ENCODE data around the gene ZNF280B. TPM values are rescaled to one million over a fixed set of nuclear protein-coding genes. Genes with fewer than 3 reads are reported as not detected.
A peak's percentile ranks its signal among the peaks of the same experiment; 100 is the strongest.

ZNF280B gene
- polyA plus RNA-seq, 1 donor from 2014 or later = 0.98 TPM

GRCh38 chr22:22461111-22461510 lies 47.4 kb downstream of the ZNF280B start:
- TF ChIP-seq REST (IDR thresholded peaks at IDR 0.05; ENCODE audit: borderline replicate concordance) = no peak
- no peak for TF ChIP-seq SMC3 (conservative IDR thresholded peaks at IDR 0.05; ENCODE audit: poor library complexity)
- TF ChIP-seq TAF1 (IDR thresholded peaks at IDR 0.05; ENCODE audit: low read depth) = no peak
- TF ChIP-seq POLR2AphosphoS5 (IDR thresholded peaks at IDR 0.05) = no peak
- TF ChIP-seq CTCF (IDR thresholded peaks at IDR 0.05; ENCODE audit: poor library complexity, severe bottlenecking) = no peak
- TF ChIP-seq EZH2 (IDR thresholded peaks at IDR 0.05; ENCODE audit: borderline replicate concordance, insufficient read depth, low read length, poor library complexity, severe bottlenecking) = no peak
- no peak for TF ChIP-seq MXI1 (conservative IDR thresholded peaks at IDR 0.05; ENCODE audit: poor library complexity, severe bottlenecking)
- TF ChIP-seq RAD21 (conservative IDR thresholded peaks at IDR 0.05) = no peak
- TF ChIP-seq EP300 (conservative IDR thresholded peaks at IDR 0.05; ENCODE audit: poor library complexity, severe bottlenecking) = no peak
- no peak overlapping the region for H3K27ac ChIP-seq (ENCODE audit: low read length)
- H4K20me1 ChIP-seq (ENCODE audit: insufficient read depth) = no peaks in the 10 kb centered on the region
- no peak overlapping the region for H3K4me3 ChIP-seq (ENCODE audit: low read length)
- no peaks in the 10 kb centered on the region for H3K9me2 ChIP-seq (ENCODE audit: insufficient read depth, low read length)
- H3K36me3 ChIP-seq (ENCODE audit: insufficient read depth, low read length) = no peaks in the 10 kb centered on the region
- no peak overlapping the region for H2AFZ ChIP-seq (ENCODE audit: low read depth, low read length)
- H3K79me2 ChIP-seq (replicated peaks; ENCODE audit: insufficient read depth, low read length) = no peaks in the 10 kb centered on the region
- no peaks in the 10 kb centered on the region for H3F3A ChIP-seq (ENCODE audit: insufficient read depth, low read length, poor library complexity, severe bottlenecking)
- H3K9me3 ChIP-seq (ENCODE audit: low read length) = no peaks in the 10 kb centered on the region
- H3K9ac ChIP-seq (ENCODE audit: low read length) = no peak overlapping the region
- no peak overlapping the region for H3K4me2 ChIP-seq (ENCODE audit: low read length)
- H3K27me3 ChIP-seq (ENCODE audit: insufficient read depth, low read depth, low read length) = no peaks in the 10 kb centered on the region

GRCh38 chr22:22460635-22461034 lies 47.9 kb downstream of the ZNF280B start:
- Histone ChIP-seq H3K36me3 (ENCODE audit: insufficient read depth, low read length) (no peaks in the 10 kb centered on the region), H4K20me1 (ENCODE audit: insufficient read depth) (no peaks in the 10 kb centered on the region), H3K9ac (ENCODE audit: low read length) (no peak overlapping the region), H3K27me3 (ENCODE audit: insufficient read depth, low read depth, low read length) (no peaks in the 10 kb centered on the region), H3K9me2 (ENCODE audit: insufficient read depth, low read length) (no peaks in the 10 kb centered on the region), H3K4me3 (ENCODE audit: low read length) (no peak overlapping the region), H3K79me2 (replicated peaks; ENCODE audit: insufficient read depth, low read length) (no peaks in the 10 kb centered on the region), H3F3A (ENCODE audit: insufficient read depth, low read length, poor library complexity, severe bottlenecking) (no peaks in the 10 kb centered on the region), H3K4me2 (ENCODE audit: low read length) (no peak overlapping the region), H3K9me3 (ENCODE audit: low read length) (no peaks in the 10 kb centered on the region), H3K27ac (ENCODE audit: low read length) (no peak overlapping the region), H2AFZ (ENCODE audit: low read depth, low read length) (no peak overlapping the region)
- TF ChIP-seq MXI1 (conservative IDR thresholded peaks at IDR 0.05; ENCODE audit: poor library complexity, severe bottlenecking) (no peak), RAD21 (conservative IDR thresholded peaks at IDR 0.05) (peak; percentile 33), EZH2 (IDR thresholded peaks at IDR 0.05; ENCODE audit: borderline replicate concordance, insufficient read depth, low read length, poor library complexity, severe bottlenecking) (no peak), SMC3 (conservative IDR thresholded peaks at IDR 0.05; ENCODE audit: poor library complexity) (no peak), CTCF (IDR thresholded peaks at IDR 0.05; ENCODE audit: poor library complexity, severe bottlenecking) (peak; percentile 63)

All from neural cell (in vitro differentiated cells).